ENCODE measurements around the gene SLC9C1.
A peak's percentile ranks its signal among the peaks of the same experiment; 100 is the strongest.
"Not testable (repeated sequence)": the region's sequence is repeated elsewhere in the genome, so short reads cannot be mapped to it uniquely, and the experiment has no call there.

The SLC9C1 gene

DNA sequence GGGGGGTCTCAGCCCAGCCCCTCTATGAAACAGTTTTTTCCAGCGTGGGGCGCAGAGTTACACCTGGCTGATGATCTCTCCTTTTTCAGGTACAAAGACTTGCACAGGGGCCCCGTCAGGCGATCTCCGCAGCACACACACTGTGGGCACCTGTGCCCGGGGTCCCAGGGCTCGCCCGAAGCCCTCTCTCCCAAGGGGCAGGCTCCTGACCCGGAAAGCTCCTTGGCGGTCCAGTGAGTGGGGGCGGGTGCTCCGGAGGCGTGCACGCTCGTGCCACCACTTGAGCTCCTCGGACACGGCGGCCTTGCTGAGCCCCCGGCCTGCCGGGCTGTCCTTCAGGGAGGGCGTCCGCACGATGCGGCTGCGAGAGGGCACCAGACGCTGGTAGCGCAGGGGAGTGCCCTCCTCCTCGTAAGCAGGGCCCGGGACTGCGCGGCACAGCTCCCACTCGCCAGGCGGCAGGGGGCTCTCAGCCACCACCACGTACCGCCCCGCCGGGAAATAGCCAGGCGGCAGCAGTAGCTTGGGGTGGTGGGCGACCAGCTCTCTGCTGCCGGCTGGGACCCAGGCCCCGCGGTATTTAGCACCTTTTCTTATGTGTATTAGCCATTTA lies 108.5 kb downstream of the SLC9C1 start:
- DNase-seq: not testable (repeated sequence)

DNA sequence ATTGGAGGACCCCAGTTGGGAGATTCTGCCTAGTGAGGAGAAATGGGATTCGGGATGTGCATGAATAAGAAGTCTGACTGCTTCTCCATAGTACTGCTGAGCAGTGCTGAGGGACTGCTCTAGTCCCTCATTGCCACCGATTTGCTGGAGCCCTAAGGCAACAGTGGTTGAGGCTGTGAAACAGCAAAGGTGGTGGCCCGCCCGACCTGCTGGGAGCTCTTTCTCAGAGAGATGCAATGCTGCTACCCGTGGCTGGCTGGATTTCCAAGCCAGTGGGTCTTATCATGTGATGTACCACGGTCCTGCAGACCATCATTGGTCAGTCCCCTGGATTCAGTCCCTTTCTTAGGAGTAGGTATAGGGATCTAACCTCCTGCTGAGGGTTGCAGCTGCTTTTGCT lies 118.4 kb downstream of the SLC9C1 start:
- no peak for DNase-seq

DNA sequence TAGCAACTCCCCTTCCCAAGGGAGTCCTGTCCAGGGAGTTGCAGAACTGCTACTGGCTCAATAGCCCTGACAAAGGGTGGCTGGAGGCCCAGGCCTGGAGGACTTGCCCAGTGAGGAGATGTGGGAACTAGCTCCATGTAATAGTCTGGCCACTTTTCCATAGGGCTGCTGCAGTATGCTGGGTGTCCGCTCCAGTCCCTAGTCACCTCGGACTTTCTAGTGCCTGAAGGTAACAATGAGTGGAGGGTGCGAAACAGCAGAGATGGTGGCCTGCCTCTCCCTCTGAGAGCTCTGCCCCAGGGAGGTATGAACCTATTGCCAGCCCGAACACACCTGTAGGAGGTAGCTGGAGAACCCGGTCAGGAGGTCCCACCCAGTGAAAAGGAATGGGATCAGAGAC lies 119.0 kb downstream of the SLC9C1 start:
- DNase-seq: no peak

DNA sequence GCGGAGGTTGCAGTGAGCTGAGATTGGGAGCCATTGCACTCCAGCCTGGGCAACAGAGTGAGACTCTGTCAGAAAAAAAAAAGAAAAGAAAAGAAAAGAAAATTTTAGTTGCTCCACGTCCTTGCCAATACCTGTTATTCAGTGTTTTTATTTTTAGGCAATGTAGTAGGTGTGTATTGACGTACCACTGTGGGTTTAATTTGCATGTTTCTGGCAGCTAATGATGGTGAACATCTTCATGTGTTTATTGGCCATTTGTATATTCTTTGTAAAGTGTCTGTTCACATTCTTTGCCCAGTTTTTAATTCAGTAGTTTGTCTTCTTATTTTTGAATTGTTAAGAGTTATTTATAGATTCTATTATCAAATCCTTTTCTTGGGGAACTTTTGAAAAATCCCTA lies 122.9 kb downstream of the SLC9C1 start:
- no peak for DNase-seq

DNA sequence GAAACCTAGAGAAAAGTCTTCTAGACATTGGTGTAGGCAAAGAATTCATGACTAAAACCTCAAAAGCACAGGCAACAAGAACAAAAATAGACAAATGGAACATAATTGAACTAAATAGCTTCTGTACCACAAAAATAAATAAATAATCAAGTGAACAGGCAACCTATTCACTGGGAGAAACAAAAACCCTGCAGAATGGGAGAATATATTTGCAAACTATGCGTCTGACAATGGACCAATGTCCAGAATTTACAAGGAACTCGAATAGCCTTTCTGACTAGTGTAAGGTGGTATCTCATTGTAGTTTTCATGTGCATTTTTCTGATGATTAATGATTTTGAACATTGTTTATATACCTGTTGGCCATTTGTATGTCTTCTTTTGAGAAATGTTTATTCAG lies 124.0 kb downstream of the SLC9C1 start:
- DNase-seq: no peak

DNA sequence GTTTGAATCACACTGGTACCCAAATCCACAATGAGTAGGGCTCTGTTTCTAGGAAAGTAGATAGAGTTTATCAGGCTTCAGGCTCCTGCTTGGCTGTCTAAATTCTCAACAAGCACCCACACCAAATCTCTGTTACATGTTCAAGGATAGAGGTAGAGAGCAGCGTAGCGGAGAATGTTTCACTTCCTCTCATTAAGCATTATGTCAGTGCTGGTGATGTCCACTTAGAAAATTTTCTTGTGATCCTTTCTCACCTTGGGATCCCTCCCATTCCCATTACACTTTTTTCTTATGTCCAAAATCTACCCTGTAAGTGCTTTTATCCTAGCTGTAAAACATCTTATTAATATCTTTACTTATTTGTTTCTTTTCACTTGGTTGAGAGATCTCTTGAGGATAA lies 126.3 kb downstream of the SLC9C1 start:
- DNase-seq: no peak

DNA sequence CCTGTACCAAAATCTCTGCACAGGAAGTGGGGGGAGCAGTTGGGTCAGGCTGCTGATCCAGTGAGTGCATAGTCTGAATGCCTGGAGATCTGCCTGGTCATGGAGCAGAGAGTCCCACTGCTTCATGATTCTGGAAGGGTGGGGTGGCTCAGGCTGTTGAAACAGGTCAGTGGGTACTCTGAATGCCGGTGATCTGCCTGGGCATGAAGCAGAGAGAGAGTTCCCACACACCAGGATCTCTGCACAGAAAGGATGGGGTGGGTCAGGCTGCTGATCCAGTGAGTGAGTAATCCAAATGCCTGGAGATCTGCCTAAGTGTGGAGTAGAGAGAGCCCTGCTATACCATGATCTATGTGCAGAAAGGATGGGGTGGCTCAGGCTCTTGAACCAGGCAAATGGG lies 144.9 kb downstream of the SLC9C1 start:
- DNase-seq: no peak

DNA sequence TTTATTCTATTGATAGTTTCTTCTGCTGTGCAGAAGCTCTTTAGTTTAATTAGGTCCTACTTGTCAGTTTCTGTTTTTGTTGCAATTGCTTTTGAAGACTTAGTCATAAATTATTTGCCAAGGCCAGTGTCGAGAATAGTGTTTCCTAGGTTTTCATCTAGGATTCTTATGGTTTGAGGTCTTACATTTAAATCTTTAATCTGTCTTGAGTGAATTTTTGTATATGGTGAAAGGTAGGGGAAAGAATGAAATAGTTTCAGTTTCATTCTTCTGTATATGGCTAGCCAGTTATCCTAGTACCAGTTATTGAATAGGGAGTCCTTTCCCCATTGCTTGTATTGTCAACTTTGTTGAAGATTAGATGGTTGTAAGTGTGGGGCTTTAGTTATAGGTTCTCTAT lies 150.3 kb downstream of the SLC9C1 start:
- no peak for DNase-seq

DNA sequence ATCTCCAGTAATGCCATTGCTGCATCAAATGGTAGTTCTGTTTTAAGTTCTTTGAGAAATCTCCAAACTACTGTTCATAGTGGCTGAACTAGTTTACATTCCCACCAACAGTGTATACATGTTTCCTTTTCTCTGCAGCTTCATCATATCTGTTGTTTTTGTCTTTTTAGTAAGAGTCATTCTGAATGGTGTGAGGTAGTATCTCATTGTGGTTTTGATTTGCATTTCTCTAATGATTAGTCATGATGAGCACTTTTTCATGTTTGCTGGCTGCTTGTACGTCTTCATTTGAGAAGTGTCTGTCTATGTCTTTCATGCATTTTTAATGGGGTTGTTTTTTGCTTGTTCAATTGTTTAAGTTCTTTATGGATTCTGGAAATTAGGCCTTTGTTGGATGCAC lies 150.8 kb downstream of the SLC9C1 start:
- no peak for DNase-seq

DNA sequence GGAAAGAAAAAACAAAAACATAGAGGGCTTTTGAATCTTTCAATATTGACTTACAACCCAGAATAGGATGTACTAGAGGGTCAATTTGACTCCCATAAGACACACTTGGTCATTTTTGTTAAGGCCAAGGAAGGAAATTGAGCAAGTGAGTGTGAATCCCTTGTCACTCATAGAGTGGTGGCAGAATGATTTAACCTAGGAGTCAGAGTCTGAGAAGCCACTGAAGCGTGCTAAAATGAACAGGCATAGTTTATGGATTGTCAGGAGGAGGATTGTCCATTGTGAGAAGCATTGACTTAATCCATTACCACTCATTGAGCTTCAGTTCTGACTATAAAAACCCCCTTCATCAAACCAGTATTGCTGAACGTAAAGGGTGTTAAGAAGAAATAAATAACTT lies 152.7 kb downstream of the SLC9C1 start:
- DNase-seq: no peak

DNA sequence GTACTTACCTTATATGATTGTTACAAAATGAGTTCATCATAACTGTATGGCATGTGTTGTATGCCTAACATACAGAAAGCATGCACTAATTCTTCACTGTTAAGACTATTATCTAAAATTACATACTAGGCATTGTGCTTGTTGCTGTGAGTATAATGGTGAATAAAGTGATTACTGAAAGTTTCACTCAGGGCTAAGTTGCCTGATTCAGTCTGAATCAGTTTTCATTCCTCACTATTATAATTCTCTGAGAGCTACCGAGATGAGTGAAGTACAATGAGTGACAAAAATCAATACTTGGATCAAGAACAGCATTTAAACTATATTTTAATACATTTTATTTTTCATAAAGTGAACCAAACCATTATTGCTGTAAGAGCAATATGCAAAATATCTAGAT lies 153.4 kb downstream of the SLC9C1 start:
- DNase-seq: no peak

DNA sequence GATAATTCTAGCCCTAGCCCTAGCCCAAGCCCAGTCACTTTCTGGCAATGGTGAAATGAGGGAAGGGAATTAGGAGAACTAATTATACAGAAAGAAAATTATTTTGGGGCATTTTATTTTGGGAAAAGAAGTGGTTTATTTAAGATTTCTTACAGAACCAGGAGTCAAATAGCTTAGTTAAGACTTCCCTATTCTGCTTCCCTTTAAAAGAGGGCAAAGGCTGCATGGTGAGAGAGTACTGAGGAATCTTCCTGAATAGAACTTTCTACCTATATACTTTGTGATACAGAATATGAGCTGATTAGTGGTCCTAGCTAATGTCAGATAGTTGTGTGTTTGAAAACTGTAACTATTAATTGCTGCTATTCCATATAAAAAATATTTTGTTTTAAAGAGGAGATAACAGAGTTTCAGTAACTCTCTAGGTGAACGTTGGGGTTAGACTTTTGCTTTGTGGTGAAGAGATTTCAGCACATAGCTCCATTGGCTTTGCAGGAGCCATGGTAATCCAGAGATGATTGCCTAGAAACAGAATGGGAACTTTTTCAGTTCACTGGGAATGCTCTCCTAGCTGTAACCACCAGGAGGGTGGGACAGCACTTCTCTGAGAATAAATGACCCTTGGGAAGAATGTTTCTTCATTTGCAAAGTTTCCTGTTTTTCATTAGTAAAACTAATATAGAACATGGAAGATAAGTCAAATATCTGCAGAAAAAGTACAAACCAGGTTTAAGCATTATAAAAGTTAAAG lies 155.6 kb downstream of the SLC9C1 start:
- DNase-seq: no peak

DNA sequence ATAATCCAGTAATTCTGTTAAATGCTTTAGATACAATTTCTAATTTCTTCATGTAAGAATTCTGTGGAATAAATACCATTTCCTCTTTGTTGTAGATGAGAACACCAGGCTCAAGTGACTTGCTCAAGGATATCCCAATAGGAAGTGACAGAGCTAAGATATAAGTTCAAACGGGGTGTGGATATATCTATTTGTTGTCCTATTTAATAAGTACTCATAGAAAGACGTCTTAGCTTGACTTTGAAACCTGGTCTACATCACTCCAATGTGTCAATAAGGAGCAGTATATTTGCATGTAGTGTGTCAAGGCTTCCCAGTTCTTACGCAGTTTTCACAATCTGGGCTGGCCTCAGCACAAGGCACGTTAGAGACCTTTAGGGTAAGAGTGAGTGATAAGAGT lies 156.2 kb downstream of the SLC9C1 start:
- DNase-seq: no peak

DNA sequence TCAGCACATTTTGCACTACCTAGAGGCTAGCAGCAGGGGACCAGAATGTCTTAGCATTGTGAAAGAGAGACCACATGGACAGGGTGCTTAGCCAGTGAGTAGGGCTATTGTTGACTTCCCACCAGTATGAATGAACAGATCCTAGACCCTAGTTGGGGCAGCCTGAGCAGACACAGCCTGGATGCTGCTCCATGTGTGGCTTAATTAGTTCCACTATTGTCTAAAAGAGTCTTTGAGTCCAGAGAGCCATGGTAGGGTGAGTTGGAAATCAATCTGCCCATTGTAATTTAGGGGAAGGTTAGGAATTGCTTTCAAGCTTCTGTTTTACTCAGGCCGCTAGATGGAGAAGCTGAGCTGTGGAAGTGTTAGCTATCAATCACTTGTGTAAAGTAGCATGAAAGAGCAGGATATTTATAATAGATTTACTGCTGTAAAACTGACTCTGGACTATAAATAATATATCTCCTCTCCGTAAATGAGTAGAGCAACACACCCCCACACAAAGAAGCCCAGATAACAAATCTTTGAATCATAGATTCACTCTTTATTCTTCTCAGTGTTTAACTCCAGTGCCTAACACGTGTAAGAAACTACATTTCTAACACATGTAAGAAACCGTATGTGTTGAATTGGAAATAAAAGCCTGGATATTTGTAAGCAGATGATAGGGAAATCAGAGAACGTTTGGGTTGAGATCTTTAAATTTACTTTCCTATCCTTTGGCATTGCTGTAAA lies 156.9 kb downstream of the SLC9C1 start:
- peak in 1 of 2 donors; percentile 70 for DNase-seq

DNA sequence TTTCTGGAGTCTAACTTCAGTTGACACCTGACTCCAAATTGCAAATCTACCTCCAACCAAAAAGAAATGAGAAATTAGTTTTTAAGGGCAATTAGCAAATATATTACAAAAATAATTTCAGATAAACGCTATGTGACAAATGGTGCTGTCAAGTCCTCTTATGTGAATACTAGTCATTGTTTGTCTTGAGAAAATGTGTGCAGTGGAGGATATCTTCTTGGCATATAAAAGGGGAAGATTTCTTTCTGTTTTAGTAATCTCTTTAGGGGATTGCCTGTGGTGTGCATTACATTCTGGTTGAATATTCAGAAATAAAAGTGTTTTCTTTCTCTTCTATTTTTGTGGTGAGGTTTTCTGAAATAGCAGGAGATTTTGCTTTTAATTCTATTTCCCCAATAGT lies 158.0 kb downstream of the SLC9C1 start:
- DNase-seq: no peak

DNA sequence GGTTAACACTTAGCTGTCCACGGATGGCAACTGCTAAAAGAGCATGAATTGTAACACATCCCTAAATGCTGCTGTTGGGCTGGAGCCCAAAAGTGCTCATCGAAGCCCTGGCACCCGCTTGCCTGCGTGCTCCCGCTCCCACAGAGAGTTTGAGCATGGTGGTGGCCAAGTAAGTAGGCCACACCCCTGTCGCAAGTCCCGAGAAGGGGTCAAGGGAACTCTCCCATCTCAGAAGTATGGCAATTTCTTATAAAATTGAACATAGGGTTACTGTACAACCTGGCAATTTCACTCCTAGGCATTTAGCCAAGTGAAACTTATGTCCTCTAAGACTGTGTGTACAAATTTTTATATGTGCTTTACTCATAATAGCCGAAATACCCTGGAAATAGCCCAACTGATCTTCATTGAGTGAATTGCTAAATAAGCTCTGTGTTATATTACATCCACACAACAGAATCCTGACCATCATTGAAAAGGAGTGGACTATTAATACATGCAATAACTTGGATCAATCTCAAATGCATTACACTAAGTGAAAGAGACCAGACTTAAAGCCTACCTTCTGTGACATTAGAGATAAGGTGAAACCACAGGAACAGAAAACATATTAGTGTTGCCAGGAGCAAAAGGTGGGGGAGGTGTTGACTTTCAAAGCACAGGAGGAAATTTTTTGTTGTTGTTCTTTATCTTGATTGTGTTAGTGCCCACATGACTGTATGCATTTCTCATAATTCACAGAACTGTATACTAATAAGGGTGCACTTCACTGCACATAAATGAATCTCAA lies 159.5 kb downstream of the SLC9C1 start:
- no peak for DNase-seq

DNA sequence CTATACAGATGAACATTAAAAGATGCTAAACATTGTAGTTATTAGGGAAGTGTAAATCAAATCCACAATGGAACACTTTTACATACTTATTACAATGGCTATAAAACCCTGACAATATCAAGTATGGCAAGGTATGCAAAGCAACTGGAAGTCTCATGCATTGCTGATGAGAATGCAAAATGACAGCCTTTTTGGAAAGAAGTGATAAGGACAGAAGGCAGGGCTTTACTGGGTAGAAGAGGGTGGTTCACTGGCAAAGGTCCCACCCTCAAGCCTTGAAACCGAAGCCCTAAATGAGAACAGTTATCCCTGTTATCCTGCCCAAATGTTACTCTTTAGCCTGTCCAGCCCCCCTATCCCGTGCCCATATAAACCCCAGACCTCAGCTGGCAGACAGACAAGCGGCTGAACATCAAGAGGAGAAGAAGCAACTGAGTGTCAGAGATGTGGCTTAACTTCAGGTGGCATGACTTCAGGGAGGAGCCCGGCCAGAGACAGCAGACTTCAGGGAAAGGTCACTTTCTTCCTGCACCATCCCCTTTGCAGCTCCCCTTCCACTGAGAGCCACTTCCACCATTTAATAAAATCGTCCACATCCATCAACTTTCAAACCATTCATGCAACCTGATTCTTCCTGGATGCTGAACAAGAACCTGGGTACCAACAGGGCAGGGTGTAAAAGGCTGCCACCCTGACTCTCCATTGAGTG lies 160.2 kb downstream of the SLC9C1 start:
- DNase-seq: no peak

DNA sequence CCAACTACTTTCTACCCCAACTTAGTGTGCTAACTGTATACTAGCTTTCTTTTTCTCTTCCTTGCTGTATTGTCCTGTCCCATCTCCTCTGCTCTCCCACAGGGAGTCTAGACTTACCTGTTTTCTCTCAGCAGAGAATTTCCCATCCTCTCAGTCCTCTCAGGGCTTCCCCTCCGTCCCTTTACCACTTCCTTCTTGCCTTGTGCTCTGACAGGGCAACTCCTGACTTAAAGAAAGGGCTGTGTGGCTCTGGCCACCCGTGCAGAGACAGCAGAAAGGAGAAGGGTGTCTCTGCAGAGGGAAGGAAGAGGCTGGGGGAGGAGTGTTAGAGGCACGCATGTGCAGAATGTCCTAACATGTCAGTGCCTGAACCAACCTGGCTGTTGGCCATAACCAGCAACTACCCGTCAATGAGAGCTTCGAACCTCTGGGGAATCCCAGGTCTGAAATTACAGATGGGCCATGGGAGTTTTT lies 161.0 kb downstream of the SLC9C1 start, which contains the start of gene GCSAM:
GCSAM (minus strand) TSS at position 274 of the 474 bp plus-strand sequence; CDS start at position 146, 128 bp downstream.
- peak in 1 of 2 donors; percentile 91 for DNase-seq

DNA sequence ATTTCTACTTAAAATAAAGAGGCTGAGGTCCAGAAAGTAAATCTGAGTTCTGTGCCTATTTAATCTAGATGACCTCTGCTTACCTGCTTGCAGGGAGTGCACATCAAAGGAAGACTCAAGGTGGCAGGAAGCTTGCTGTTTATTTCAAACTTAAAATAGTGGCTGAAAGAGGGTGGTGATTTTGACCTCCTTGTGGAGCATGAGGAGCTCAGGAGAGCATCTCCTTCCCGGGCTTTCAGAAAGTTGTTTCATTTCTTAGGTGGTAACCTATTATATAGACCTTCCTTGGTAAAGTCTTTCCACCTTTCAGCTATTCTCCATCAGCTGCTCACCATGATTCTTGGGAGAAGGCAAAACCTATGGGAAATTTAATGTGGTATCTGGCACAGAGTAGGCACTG lies 161.5 kb downstream of the SLC9C1 start:
- no peak for DNase-seq

DNA sequence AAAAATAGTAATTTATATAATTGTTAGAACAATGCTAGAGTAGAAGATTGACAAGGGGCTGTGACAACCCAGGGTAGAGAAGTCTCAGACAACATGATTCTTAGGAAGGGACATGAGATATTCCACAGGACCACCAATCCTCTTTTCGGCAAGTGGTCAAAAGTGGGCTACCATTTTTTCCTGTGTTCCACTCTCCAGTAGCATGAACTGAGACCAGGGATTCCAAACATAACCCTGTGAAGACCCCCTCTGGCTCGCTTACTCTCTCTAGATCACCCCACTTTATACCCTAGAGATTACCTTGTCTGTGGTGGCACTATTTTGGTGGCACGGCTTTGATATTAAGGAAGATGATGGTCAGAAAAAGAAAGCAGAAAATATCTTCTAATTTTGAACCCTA lies 161.9 kb downstream of the SLC9C1 start:
- DNase-seq: no peak

DNA sequence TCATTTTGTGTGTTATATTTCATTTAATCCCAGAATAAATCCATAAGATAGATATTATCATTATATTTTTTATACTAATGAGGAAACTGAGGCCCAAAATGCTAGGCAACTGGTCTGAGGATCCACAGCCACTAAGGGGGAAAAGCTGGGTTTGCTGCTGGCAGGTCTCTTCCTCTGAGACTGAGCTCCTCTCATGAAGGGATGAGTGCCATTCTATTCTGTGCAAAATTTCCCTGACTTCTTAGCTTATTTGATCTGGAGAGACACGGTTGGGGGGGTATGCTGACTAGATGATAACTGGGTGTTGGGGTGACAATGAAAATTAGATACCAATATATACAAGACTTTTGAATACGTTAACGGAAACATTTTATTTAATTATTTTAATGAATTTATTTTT lies 162.9 kb downstream of the SLC9C1 start:
- no peak for DNase-seq

DNA sequence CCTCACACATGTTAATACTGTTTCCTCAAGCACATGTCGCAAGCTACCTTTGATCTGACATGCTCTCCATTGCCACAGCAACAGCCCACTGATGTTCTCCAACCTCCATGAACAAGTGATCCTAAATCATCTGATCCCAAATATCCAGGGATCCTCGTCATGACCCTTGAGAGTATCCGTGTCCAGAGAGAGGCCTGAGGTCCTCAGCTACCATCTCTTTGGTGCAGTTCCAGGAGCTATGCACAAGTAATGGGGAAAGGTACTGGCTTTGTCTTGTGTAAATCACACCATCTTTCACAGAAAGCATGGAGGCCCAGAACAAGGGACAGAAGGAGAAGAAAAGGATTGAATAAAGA lies 163.4 kb downstream of the SLC9C1 start:
- no peak for DNase-seq

All from bone marrow (tissue), 2 donors.